A673 (cell line): ENCODE measurements around the gene ALDH16A1.

Experiments
- EZH2 ChIP-seq: fragments of 200-600 bp; sonication (generic); IDR thresholded peaks from 2 replicates; pipeline ENCODE4 v1.6.1; 2017; ENCODE audit warnings: borderline replicate concordance, low read depth, mild to moderate bottlenecking, mixed read lengths, antibody characterized with exemption, low read length; ENCODE audit not compliant: poor library complexity, severe bottlenecking
- TF ChIP-seq, protein P1 (sequence below): fragments of 300-800, 200-600 bp; sonication (generic); conservative IDR thresholded peaks from 2 replicates; pipeline ENCODE4 v1.5.1; 2017; ENCODE audit warnings: low read depth, mild to moderate bottlenecking, antibody characterized with exemption, low read length, moderate library complexity, mixed read lengths

GRCh38 chr19:49515767-49516166, 62.7 kb downstream of the ALDH16A1 start:
- TF ChIP-seq, protein P1, sequence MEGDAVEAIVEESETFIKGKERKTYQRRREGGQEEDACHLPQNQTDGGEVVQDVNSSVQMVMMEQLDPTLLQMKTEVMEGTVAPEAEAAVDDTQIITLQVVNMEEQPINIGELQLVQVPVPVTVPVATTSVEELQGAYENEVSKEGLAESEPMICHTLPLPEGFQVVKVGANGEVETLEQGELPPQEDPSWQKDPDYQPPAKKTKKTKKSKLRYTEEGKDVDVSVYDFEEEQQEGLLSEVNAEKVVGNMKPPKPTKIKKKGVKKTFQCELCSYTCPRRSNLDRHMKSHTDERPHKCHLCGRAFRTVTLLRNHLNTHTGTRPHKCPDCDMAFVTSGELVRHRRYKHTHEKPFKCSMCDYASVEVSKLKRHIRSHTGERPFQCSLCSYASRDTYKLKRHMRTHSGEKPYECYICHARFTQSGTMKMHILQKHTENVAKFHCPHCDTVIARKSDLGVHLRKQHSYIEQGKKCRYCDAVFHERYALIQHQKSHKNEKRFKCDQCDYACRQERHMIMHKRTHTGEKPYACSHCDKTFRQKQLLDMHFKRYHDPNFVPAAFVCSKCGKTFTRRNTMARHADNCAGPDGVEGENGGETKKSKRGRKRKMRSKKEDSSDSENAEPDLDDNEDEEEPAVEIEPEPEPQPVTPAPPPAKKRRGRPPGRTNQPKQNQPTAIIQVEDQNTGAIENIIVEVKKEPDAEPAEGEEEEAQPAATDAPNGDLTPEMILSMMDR, result no peak
- no peak for TF ChIP-seq EZH2
